Measurements from ENCODE around the gene MASP2. TPM values are rescaled to one million over a fixed set of nuclear protein-coding genes. Genes with fewer than 3 reads are reported as not detected.
"Not testable (repeated sequence)": the region's sequence is repeated elsewhere in the genome, so short reads cannot be mapped to it uniquely, and the experiment has no call there.

The MASP2 gene
- total RNA-seq, 1 donor from 2014 or later: not detected

- Histone ChIP-seq H3K36me3 (ENCODE audit: control insufficient read depth, insufficient read depth, low read length) (peaks cover 3% of the 10 kb centered on the region), H3K4me3 (ENCODE audit: low read depth, low read length) (no peak overlapping the region), H3K27me3 (ENCODE audit: control insufficient read depth, insufficient read depth, low read length) (peaks cover 10% of the 10 kb centered on the region)
- DNase-seq (ENCODE audit: low read depth): no peak
- TF ChIP-seq CTCF (IDR thresholded peaks at IDR 0.05; ENCODE audit: insufficient read depth, low read length, poor library complexity, severe bottlenecking): no peak
These were observed 4.9 kb upstream of the MASP2 start for GRCh38 chr1:11051781-11052511.

GRCh38 chr1:11051121-11051520, 4.1 kb upstream of the MASP2 start:
- DNase-seq (ENCODE audit: low read depth); H3K4me3 ChIP-seq (ENCODE audit: low read depth, low read length); H3K36me3 ChIP-seq (ENCODE audit: control insufficient read depth, insufficient read depth, low read length): not testable (repeated sequence)
- peaks cover 10% of the 10 kb centered on the region for H3K27me3 ChIP-seq (ENCODE audit: control insufficient read depth, insufficient read depth, low read length)

- Histone ChIP-seq H3K27me3 (ENCODE audit: control insufficient read depth, insufficient read depth, low read length) (peaks cover 6% of the 10 kb centered on the region), H3K4me3 (ENCODE audit: low read depth, low read length) (no peak overlapping the region), H3K36me3 (ENCODE audit: control insufficient read depth, insufficient read depth, low read length) (no peaks in the 10 kb centered on the region)
- TF ChIP-seq CTCF (IDR thresholded peaks at IDR 0.05; ENCODE audit: insufficient read depth, low read length, poor library complexity, severe bottlenecking): no peak
- DNase-seq (ENCODE audit: low read depth): no peak
These were observed 821 bp downstream of the MASP2 start for GRCh38 chr1:11046270-11046566.

DNA sequence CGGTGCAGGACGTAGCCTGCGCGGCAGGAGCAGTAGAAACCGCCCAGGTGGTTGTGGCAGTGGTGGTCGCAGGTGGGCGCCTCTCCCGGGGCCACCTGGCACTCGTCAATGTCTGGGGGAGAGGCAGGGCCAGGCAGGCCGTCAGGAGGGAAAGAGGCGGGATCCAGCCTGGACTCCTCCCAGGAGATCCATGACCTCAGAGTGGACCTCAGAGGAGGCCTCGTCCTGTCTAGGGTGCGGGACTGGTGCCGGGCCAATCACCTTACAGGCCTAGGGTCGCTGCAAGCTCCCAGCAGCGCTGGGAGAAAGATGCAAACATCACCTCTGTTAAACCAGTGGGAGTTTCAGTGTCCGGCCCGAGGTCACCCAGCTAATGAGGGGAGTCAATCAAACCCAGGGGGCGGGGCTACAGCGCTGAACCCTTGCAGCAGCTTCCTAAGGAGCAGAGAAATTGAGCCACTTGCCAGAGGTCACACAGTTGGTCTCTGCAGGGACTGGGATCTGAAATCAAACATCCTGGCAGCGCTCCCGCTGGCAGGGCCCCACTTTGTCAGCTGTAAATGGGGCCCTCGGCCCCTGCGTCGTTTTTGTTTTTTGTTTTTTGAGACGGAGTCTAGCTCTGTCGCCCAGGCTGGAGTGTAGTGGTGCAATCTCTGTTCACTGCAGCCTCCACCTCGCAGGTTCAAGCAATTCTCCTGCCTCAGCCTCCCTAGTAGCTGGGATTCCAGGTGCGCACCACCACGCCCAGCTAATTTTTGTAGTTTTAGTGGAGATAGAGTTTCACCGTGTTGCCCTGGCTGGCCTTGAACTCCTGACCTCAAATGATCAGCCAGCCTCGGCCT, 1.4 kb downstream of the MASP2 start:
- Histone ChIP-seq H3K4me3 (ENCODE audit: low read depth, low read length) (no peak overlapping the region), H3K27me3 (ENCODE audit: control insufficient read depth, insufficient read depth, low read length) (peaks cover 6% of the 10 kb centered on the region), H3K36me3 (ENCODE audit: control insufficient read depth, insufficient read depth, low read length) (no peaks in the 10 kb centered on the region)
- DNase-seq (ENCODE audit: low read depth): no peak
- no peak for TF ChIP-seq CTCF (IDR thresholded peaks at IDR 0.05; ENCODE audit: insufficient read depth, low read length, poor library complexity, severe bottlenecking)

DNA sequence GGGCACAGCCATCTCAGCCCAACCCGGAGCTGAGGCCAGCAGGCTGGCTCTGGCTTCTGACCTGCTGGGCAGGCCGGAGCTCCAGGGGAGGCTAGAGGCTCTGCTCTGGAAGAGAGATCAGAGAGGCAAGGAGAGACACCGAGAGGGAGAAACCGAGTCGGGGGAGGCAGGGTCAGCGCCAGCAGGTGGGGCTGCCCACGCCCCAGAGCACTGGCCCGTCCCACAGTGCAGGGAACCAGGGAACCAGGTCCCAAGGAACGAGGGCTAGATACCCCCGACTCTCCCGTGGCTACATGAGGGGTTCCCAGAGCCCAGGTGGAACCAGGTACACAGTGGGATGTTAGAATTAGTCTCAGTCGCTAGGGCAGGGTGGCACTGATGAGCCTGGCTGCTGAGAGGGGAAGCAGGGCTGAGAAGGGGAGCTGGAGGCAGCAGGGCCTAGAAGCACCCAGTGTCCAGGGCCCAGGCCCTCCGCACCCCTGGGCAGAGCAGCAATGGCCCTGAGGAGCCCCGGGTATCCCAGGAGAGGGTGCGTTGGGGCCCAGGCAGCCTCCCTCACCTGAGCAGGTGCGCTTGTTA, 2.1 kb downstream of the MASP2 start:
- peaks cover 6% of the 10 kb centered on the region for H3K27me3 ChIP-seq (ENCODE audit: control insufficient read depth, insufficient read depth, low read length)
- no peak for DNase-seq (ENCODE audit: low read depth)
- no peak overlapping the region for H3K4me3 ChIP-seq (ENCODE audit: low read depth, low read length)
- no peak for TF ChIP-seq CTCF (IDR thresholded peaks at IDR 0.05; ENCODE audit: insufficient read depth, low read length, poor library complexity, severe bottlenecking)
- H3K36me3 ChIP-seq (ENCODE audit: control insufficient read depth, insufficient read depth, low read length): no peaks in the 10 kb centered on the region

DNA sequence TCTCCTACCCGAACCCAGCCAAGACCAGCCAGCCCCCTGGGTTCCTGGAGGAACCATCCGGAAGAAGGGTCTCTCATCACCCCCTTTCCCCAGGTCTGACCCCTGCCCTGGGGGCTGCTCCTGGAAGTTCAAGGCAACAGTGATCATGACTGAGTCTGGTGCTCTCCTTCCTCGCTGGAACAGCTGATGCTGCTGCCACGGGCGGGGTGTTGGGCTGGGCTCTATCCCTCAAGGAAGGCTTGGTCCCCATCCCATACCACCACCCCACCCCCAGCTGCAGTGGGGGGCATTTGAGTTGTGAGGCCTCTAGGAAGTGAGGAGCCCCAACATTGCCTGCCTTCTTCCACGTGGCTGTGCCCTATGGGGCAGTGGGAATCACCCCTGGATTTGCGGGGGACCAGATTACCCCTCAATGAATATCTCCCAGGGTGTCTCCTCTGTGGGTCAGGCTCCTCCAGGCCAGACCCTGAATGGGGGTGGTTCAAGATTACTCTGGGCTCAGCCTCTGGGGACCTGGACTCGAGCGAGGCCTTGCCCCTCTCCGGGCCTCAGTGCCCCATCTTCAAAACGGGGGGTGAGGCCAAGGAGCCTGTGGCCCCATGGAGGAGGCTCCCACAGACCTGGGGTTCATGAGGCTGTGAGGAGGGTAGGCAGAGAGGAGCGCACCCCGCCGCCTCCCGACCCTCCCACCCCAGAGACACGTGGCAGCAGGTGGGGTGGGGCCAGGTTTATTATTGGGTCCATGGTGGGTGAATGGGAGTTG, 2.8 kb downstream of the MASP2 start:
- no peak for DNase-seq (ENCODE audit: low read depth)
- peaks cover 6% of the 10 kb centered on the region for H3K27me3 ChIP-seq (ENCODE audit: control insufficient read depth, insufficient read depth, low read length)
- no peak for TF ChIP-seq CTCF (IDR thresholded peaks at IDR 0.05; ENCODE audit: insufficient read depth, low read length, poor library complexity, severe bottlenecking)
- H3K36me3 ChIP-seq (ENCODE audit: control insufficient read depth, insufficient read depth, low read length): no peaks in the 10 kb centered on the region
- no peak overlapping the region for H3K4me3 ChIP-seq (ENCODE audit: low read depth, low read length)
